Measurements from ENCODE around the gene ART4.

GRCh38 chr12:14834509-14834908, 8.8 kb downstream of the ART4 start:
- TF ChIP-seq POLR2A (IDR thresholded peaks at IDR 0.05) (no peak), CTCF (IDR thresholded peaks at IDR 0.05) (no peak), POLR2AphosphoS5 (IDR thresholded peaks at IDR 0.05; ENCODE audit: insufficient read depth in 1 of 2, low read depth in 1 of 2) (no peak)
